ENCODE results near the gene OR10Z1. TPM values are rescaled to one million over a fixed set of nuclear protein-coding genes. Genes with fewer than 3 reads are reported as not detected.

The OR10Z1 gene
- total and polyA plus RNA-seq, 2 of the 8 experiments (the other 6 are each of a cell fraction or from before 2014, with no cell fraction given), result not detected

DNA sequence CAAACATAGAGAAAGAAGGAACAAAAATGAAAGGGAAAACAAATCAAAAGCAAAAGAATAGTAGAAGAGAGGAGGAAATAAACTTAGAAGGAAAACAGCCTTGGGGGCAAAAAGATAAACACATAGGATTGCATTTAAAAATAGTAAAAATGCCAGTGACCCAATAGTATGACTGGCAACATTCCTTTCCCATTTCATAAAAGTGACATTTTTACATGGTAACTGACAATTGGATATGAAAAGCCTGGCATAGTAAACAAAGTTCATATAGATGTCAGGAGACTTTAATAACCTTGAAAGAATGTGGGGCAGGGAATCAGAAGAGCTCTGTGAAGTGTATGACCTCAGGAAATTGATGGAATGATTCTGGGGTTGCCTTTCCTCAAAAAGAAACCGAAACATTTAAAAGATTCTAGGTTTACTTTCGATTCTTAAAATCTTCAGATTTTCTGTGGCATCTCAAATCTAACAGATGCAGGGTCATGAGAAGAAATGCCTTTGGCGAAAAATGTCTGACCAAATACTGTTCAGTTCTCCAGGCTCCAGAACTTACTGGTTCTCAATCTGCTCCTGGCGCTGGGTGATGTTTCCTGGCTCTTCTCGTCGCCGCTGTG is 47.8 kb downstream of the OR10Z1 start (continued):
- TF ChIP-seq SAP30 (IDR thresholded peaks at IDR 0.05; ENCODE audit: insufficient read depth, insufficient replicate concordance, low read length) (no peak), HDAC6 (IDR thresholded peaks at IDR 0.05; ENCODE audit: low read depth, low read length) (no peak), PHF8 (conservative IDR thresholded peaks at IDR 0.05; ENCODE audit: low read depth, low read length) (no peak), CTBP2 (IDR thresholded peaks at IDR 0.05; ENCODE audit: borderline replicate concordance, insufficient read depth, insufficient read length, low read length) (no peak), CEBPB (IDR thresholded peaks at IDR 0.05; ENCODE audit: low read depth, low read length) (no peak)
